GM19193 (cell line): ENCODE results near the gene STAM.

ENCODE experiments used
- POLR2A ChIP-seq: IDR thresholded peaks from 4 replicates; pipeline ENCODE4 v1.6.1; 2011; ENCODE audit not compliant: insufficient read depth, insufficient read length; ENCODE audit errors: extremely low read depth

STAM gene

DNA sequence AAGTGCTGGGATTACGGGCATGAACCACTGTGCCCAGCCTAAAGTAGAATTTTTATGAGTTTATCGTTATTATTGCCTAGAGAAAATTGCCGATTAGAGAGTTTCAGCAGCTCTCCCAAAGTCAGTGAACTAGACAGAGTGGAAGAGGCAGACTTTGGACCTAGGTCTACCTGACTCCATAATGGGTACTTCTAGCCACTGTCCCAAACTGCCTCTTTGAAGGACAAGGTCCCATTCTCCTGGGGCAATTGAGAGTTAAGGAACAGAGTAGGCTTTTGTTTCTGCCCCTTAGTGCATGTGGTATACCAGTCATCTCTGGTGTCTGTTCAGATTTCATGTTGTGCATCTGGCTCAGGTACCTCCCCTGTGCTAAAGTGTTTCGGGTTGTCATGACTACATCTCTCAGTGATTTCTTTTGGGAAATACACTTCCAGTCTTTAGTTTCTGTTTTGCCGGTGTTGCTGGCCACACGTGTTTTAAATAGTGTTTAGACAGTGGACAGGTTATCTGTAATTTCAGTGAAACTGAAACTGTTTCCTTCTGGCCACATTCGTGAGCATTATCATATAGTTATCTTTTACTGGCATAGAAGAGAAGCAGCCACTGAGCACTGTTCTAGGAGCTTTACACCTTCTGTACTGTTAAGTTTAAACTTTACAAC is 112.7 kb downstream of the STAM start:
- TF ChIP-seq POLR2A, result no peak

DNA sequence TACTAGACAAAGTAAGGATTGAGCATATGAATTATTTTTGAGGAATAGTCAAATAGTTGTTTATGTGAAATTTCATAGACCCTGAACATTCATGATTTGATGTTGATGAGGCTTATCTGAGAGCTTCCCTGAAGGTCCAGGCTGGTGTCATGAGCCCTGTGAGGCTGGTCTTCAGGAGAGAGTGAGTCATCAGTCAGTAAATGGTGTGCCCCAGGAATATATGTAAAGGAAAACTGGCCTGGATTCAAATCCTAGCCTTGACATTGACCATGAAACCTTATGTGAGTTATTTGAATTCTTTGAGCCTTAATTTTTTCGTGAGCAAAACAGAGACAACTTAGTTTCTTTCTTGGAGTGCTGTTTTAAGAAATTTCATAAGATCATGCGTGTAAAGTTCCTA is 114.2 kb downstream of the STAM start:
- TF ChIP-seq POLR2A, result no peak

DNA sequence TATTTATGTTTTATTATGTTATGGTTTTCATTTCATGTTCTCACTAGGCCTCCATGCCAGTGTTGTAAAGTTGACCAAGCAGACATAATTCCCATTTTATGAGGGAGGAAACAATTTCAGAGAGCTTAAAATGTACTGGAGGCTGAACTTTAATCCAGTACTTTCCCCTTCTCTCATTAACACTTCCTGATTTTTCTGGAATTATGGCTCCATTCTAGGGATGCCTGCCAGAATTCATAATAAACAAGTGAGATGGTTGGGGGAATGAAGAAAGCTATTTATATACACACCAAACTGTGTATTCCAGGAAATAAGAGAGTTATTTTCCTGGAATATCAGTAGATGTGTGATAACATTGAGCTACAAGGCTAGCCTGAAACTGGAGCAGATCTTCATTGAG is 114.9 kb downstream of the STAM start:
- TF ChIP-seq POLR2A, result no peak

DNA sequence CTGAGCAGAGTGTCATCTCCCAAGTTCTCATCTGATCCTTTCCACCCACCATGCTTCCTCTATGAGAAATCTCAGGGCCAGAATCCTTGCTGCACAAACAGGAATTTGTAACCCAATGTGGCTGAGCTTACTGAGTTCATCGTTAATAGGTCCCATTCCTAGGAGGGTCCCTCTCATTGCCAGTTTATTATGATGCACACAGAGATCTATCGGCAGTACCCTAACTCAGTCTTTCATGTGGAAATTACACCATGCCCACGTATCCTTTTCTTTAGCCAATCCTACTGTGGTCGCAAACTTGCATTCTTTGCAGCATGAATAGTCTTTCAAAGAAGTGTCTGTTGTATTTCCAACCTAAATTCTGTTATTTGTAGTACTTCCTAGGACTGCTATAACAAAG is 120.2 kb downstream of the STAM start:
- no peak for TF ChIP-seq POLR2A

DNA sequence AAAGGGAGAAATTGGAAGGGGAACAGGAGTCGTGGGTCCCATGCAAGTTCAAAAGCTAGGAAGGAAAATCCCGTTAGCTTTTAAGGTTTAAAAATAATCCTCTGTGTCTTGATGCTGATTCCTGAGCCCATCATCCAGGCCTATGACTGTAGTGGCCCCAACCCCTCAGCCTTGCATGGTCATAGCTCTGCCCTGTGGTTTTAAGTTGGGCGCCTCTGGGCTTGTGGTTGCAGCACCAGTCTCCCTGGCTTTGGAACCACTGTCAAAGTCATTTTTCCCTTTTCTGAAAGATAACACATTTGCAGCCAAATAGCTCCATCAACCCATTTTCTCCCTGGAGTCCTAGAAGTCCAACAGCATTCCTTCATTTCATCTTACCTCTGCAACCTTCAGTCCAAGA is 121.7 kb downstream of the STAM start:
- TF ChIP-seq POLR2A, result no peak
